Articular chondrocyte of knee joint (primary cell): Measurements from ENCODE around the gene ZNF512B. TPM values are rescaled to one million over a fixed set of nuclear protein-coding genes. Genes with fewer than 3 reads are reported as not detected.

Source experiments
- small RNA-seq: library from RNA; depleted of rRNA; stranded (forward); fragments of <200 nt; gene quantifications from one replicate; pipeline ENCODE3, GENCODE V24; 2012
- total RNA-seq: library from RNA; depleted of rRNA; stranded (reverse); fragments of >200 nt; gene quantifications from 2 replicates; pipeline ENCODE4 v1.2.3, GENCODE V29; 2012

ZNF512B gene
- total RNA-seq = 9.2 and 10.2 TPM in 2 replicates

DNA sequence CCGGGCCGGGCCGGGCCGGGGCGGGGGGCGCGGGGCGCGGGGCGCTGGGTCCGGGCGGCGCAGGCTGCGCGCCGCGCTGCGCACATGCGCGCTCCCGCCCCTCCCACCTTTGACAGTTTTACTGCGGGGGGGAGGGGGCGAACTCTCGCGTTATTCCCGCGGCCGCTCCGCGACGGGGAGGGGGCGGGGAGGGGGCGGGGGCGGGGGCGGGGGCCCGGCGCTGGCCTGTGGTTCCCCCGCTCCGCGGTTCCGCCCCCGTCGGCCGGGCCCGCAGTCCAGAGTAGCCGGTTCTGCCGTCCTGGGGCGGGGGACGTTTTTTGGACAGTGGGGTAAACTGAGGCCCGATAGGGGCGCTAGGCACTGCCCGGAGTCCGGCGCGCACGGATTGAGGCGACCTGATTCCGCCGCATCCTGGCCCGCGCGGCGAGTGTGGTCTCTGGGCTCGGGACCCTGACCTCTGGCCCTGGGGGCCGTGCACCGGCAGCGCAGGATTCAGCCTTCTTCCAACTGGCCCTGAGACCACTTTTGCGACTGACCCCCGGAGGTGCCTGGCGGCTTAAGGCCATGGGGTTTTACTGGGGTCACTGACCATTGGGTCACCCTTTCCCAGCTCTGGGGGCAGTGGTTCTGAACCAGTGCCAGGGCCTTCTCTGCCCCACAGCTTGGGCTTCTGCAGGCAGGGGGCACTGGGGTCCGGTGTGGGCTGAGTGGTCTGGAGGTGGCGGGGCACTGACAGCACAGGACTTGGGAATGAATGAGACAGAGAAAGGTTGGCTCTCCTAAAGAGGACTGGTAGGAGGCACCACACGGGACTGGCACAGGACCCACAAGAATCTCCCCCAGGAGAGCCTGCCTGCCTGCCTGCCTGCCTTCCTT is at the start of gene ZNF512B:
ZNF512B (minus strand) TSS at position 93 of the 876 bp plus-strand sequence. CDS start 1,980 bp downstream, outside the sequence.

GRCh38 chr20:63980806-63981728 is 11.3 kb upstream of the ZNF512B start, which contains the start of gene PRPF6:
PRPF6 (plus strand) TSS chr20:63981132; CDS start chr20:63981246, 114 bp downstream.

DNA sequence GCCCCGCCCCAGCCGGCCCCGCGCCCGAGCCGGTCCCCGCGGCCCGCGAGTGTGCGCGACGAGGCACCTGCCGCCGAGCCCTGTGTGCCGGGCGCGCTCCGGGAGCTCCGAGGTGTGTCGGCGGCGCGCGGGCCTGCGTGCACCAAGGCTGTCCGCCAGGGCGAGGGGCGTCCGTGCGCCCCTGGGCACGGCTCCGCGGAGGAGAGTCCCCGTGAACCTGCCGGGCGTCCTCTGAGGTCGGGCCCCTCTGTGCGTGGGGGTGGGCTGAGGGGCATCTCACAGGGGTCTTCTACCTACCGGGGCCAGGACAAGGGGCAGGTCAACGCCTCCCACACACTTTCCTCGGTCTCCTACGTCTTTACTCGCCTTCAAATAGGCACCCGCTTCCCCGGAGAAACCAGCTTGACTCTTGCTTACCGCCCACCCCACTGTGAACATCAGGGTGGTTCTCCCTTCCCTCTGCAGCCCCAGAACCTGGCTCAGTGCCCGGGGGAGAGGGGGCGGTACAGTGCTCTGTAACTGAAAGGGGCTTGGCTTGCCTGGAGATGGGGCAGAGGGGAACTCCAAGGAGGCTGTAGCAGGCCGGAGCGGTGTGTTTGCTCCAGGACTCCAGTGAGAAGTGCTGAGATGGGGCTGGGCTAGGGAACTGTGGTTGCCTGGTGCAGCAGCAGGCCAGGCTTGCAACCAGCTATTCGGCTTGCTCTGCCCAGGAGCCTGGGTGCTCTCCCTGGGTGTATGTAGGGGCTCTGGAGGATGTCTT is 10.0 kb upstream of the ZNF512B start, which contains the start of gene SAMD10:
SAMD10 (minus strand) TSS at position 86 of the 760 bp plus-strand sequence. CDS start 175 bp downstream, outside the sequence.

DNA sequence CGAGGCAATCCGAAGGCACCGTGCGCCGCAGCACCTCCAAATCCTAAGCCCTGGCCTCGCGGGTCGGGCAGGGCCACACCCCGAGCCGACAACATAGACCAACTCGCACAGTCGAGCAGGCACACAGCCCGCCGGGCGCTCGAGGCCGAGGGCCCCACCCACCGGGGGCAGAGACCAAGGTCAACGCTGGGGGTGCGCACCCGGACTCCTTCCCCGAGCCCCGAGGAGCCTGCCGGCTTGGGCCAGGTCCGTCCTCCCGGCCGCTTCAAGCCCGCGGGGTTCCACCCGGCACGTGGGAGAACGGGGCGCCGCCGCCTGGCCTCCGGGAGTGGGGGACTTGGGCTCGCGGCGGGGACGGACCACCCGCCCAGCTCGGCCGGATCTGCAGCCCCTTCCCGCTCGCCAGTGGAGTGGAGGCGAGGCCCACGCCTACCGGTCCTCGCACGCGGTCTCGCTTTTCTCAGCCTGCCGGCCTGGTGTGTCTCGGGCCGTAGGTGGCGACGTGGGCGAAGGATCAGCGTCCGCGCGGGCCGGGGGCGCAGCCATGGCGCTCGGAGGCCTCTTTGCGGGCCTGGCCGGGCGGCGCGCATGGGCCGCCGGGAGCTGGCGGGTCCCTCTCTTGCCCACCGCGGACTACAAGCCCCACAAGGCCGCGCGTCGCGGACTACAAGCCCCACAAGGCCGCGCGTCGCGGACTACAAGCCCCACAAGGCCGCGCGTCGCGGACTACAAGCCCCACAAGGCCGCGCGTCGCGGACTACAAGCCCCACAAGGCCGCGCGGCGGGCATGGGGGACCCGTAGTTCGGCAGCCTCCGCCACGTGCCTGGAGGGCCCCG is 13.7 kb downstream of the ZNF512B start, which contains the start of gene UCKL1:
UCKL1 (minus strand) TSS at position 590 of the 837 bp plus-strand sequence; CDS start at position 546, 44 bp downstream.

Small RNA genes within 50 kb of the gene (small RNA-seq; reads per million reads assigned to genes)
- gene MIR647 (not detected), gene MIR941-2 (not detected), gene MIR941-4 (not detected), gene MIR941-5 (not detected), gene RNU1-134P (1.8 reads per million, percentile 68 among the genes with 10 or more reads in this experiment)

Other genes starting within 250 kb of the ZNF512B start
- 1.3 and 1.6 TPM in 2 replicates for gene LIME1, start 233.3 kb downstream of the ZNF512B start, total RNA-seq
- gene SLC2A4RG, start 230.2 kb downstream of the ZNF512B start, total RNA-seq = 33.6 and 34.5 TPM in 2 replicates
- gene ZBTB46, start 138.7 kb downstream of the ZNF512B start, total RNA-seq = 3.5 and 4.4 TPM in 2 replicates
- gene ABHD16B, start 108.4 kb downstream of the ZNF512B start, total RNA-seq = not detected in 2 replicates
- gene TPD52L2, start 104.7 kb downstream of the ZNF512B start, total RNA-seq = 154 and 159 TPM in 2 replicates
- 41.2 and 41.3 TPM in 2 replicates for gene DNAJC5, start 74.8 kb downstream of the ZNF512B start, total RNA-seq
- gene UCKL1, start 13.5 kb downstream of the ZNF512B start, total RNA-seq = 9.2 and 11.8 TPM in 2 replicates
- gene SAMD10, start 9.7 kb upstream of the ZNF512B start, total RNA-seq = 0.43 and 0.65 TPM in 2 replicates
- gene PRPF6, start 11.2 kb upstream of the ZNF512B start, total RNA-seq = 56.5 and 57.6 TPM in 2 replicates
- 1.2 and 1.4 TPM in 2 replicates for gene C20orf204, start 66.3 kb upstream of the ZNF512B start, total RNA-seq
- gene SOX18, start 79.7 kb upstream of the ZNF512B start, total RNA-seq = 0.22 TPM in 1 of 2 replicates, not detected in the other
- 17.5 and 20.9 TPM in 2 replicates for gene TCEA2, start 93.3 kb upstream of the ZNF512B start, total RNA-seq
- gene RGS19, start 109.6 kb upstream of the ZNF512B start, total RNA-seq = 7.1 and 8.0 TPM in 2 replicates
- gene OPRL1, start 110.2 kb upstream of the ZNF512B start, total RNA-seq = 0.52 and 0.86 TPM in 2 replicates
- gene LKAAEAR1, start 114.5 kb upstream of the ZNF512B start, total RNA-seq = not detected in 2 replicates
- gene NPBWR2, start 137.6 kb upstream of the ZNF512B start, total RNA-seq = not detected in 2 replicates
- not detected in 2 replicates for gene MYT1, start 194.5 kb upstream of the ZNF512B start, total RNA-seq